ENCODE measurements around the gene ADGRD1. TPM values are rescaled to one million over a fixed set of nuclear protein-coding genes. Genes with fewer than 3 reads are reported as not detected.

The ADGRD1 gene
- total RNA-seq, 1 donor from 2014 or later, result 0.98 TPM

GRCh38 chr12:131003716-131004045 lies 50.0 kb downstream of the ADGRD1 start:
- H3K27ac Mint-ChIP-seq (ENCODE audit: unreplicated experiment), result peak overlapping the region; percentile 71

GRCh38 chr12:131004166-131004565 lies 50.5 kb downstream of the ADGRD1 start:
- Mint-ChIP-seq H3K4me1 (peaks cover 12% of the 10 kb centered on the region), H3K27ac (ENCODE audit: unreplicated experiment) (no peak overlapping the region), H3K4me3 (no peak overlapping the region), H3K27me3 (ENCODE audit: low read depth) (no peaks in the 10 kb centered on the region), H3K36me3 (ENCODE audit: low read depth) (peaks cover 7% of the 10 kb centered on the region), H3K9me3 (peaks cover 7% of the 10 kb centered on the region)
- TF ChIP-seq CTCF (conservative IDR thresholded peaks at IDR 0.05), result no peak
- DNase-seq (ENCODE audit: low read depth, low spot score), result no peak

More at GRCh38 chr12:131003716-131004045, 50.0 kb downstream of the ADGRD1 start:
- peaks cover 9% of the 10 kb centered on the region for H3K36me3 Mint-ChIP-seq (ENCODE audit: low read depth)
- no peaks in the 10 kb centered on the region for H3K27me3 Mint-ChIP-seq (ENCODE audit: low read depth)
- peaks cover 10% of the 10 kb centered on the region for H3K9me3 Mint-ChIP-seq
- DNase-seq (ENCODE audit: low read depth, low spot score), result no peak
- peaks cover 14% of the 10 kb centered on the region for H3K4me1 Mint-ChIP-seq
- no peak for TF ChIP-seq CTCF (conservative IDR thresholded peaks at IDR 0.05)
- no peak overlapping the region for H3K4me3 Mint-ChIP-seq

DNA sequence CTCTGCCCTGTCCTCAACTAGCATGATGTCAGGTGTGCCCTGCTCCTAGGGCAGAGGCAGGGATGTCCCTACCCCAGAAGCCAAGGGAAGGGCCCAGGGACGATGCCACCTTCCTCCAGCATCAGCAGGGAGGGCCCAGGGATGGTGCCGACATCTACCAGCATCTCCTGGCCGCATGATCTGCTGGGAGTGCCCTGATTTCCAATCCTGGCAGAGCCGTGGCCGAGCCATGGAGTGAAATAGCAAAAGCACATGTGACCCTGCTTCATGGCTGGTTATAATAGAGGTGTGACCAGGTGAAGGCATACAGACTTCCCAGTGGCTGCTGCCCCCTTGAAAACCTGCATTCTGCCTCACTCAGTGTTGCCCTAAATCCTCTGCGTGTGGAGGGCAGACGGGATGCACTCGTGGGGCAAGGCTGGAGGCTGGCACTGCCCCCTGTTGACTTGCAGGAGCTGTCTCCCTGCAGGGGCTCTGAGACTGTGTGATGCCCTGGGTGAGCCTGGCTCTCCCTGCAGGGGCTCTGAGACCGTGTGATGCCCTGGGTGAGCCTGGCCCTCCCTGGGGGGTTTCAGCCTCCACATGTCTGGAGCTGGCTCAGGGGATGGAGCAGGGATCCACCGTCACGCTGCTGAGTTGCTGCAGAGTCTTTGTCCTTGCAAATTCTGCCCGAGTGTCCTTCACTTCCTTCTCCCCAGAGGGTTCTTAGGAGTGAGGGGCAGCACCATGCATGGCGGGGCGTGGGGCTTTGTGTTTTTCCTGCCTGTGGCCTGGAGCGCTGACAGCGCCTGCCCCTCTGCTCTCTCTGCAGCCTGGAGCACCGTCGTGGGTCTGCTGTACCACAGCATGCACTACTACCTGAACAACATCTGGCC lies 51.7 kb downstream of the ADGRD1 start:
- peaks cover 10% of the 10 kb centered on the region for H3K4me1 Mint-ChIP-seq
- H3K27ac Mint-ChIP-seq (ENCODE audit: unreplicated experiment), result no peak overlapping the region
- no peak for TF ChIP-seq CTCF (conservative IDR thresholded peaks at IDR 0.05)
- no peaks in the 10 kb centered on the region for H3K27me3 Mint-ChIP-seq (ENCODE audit: low read depth)
- no peak overlapping the region for H3K4me3 Mint-ChIP-seq
- no peaks in the 10 kb centered on the region for H3K36me3 Mint-ChIP-seq (ENCODE audit: low read depth)
- DNase-seq (ENCODE audit: low read depth, low spot score), result no peak
- no peaks in the 10 kb centered on the region for H3K9me3 Mint-ChIP-seq

DNA sequence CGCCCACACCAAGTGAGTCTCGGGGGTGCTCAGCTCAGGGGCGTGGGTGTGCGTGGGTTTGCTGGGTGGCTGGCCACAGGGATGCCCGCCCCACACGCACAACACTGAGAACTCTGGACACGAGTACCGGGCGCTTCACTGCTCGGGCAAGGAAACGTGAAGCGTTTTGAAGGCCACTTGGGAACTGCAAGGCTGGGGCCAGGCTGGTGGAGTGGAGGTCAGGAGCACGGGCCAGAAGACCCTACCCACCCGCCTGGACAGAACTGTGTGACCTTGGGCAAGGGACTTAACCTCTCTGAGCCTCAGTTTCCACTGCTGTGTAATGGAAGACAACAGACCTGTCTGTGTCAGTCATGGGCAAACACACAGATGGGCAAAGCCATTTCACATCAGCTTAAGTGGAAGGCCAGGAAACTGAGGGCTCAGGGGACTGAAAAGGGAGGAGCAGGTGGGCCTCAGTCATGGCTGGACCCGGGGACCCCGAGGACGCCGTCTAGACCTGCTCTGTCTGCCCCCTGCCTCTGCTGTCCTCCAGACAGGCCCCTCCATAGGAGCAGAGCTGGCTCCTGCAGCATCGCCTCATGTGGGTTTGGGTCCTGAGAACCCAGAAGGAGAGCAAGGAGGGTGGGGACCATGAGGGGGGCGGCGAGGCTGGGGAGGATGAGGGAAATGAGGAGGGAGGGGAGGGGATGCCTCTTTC lies 52.5 kb downstream of the ADGRD1 start:
- Mint-ChIP-seq H3K4me3 (no peak overlapping the region), H3K27me3 (ENCODE audit: low read depth) (no peaks in the 10 kb centered on the region), H3K9me3 (no peaks in the 10 kb centered on the region), H3K36me3 (ENCODE audit: low read depth) (no peaks in the 10 kb centered on the region), H3K27ac (ENCODE audit: unreplicated experiment) (no peak overlapping the region), H3K4me1 (peaks cover 12% of the 10 kb centered on the region)
- DNase-seq (ENCODE audit: low read depth, low spot score), result no peak
- TF ChIP-seq CTCF (conservative IDR thresholded peaks at IDR 0.05), result no peak

- no peak overlapping the region for H3K27ac Mint-ChIP-seq (ENCODE audit: unreplicated experiment)
- no peak overlapping the region for H3K4me3 Mint-ChIP-seq
- H3K27me3 Mint-ChIP-seq (ENCODE audit: low read depth), result no peaks in the 10 kb centered on the region
- peaks cover 15% of the 10 kb centered on the region for H3K4me1 Mint-ChIP-seq
- TF ChIP-seq CTCF (conservative IDR thresholded peaks at IDR 0.05), result no peak
- H3K9me3 Mint-ChIP-seq, result no peaks in the 10 kb centered on the region
- H3K36me3 Mint-ChIP-seq (ENCODE audit: low read depth), result no peaks in the 10 kb centered on the region
- DNase-seq (ENCODE audit: low read depth, low spot score), result no peak
These were observed 53.5 kb downstream of the ADGRD1 start for GRCh38 chr12:131007031-131007739.
